ENCODE data around the gene MYOC. TPM values are rescaled to one million over a fixed set of nuclear protein-coding genes. Genes with fewer than 3 reads are reported as not detected.

MYOC gene
- polyA plus RNA-seq, 1 donor from 2014 or later, result not detected

- Histone ChIP-seq H3K4me2 (ENCODE audit: low read length) (no peak overlapping the region), H3K27ac (ENCODE audit: low read length) (no peak overlapping the region), H4K20me1 (ENCODE audit: insufficient read depth) (no peaks in the 10 kb centered on the region), H3K79me2 (replicated peaks; ENCODE audit: insufficient read depth, low read length) (no peaks in the 10 kb centered on the region), H3F3A (ENCODE audit: insufficient read depth, low read length, poor library complexity, severe bottlenecking) (no peaks in the 10 kb centered on the region), H3K36me3 (ENCODE audit: insufficient read depth, low read length) (peaks cover 18% of the 10 kb centered on the region), H3K9me3 (ENCODE audit: low read length) (no peaks in the 10 kb centered on the region), H3K9me2 (ENCODE audit: insufficient read depth, low read length) (no peaks in the 10 kb centered on the region), H3K4me3 (ENCODE audit: low read length) (no peak overlapping the region), H3K27me3 (ENCODE audit: insufficient read depth, low read depth, low read length) (no peaks in the 10 kb centered on the region), H2AFZ (ENCODE audit: low read depth, low read length) (no peak overlapping the region), H3K9ac (ENCODE audit: low read length) (no peak overlapping the region)
- TF ChIP-seq RAD21 (conservative IDR thresholded peaks at IDR 0.05), result no peak
- TF ChIP-seq EZH2 (IDR thresholded peaks at IDR 0.05; ENCODE audit: borderline replicate concordance, insufficient read depth, low read length, poor library complexity, severe bottlenecking), result no peak
- TF ChIP-seq TAF1 (IDR thresholded peaks at IDR 0.05; ENCODE audit: low read depth), result no peak
- TF ChIP-seq CTCF (IDR thresholded peaks at IDR 0.05; ENCODE audit: poor library complexity, severe bottlenecking), result no peak
- no peak for TF ChIP-seq MXI1 (conservative IDR thresholded peaks at IDR 0.05; ENCODE audit: poor library complexity, severe bottlenecking)
- TF ChIP-seq EP300 (conservative IDR thresholded peaks at IDR 0.05; ENCODE audit: poor library complexity, severe bottlenecking), result no peak
- no peak for TF ChIP-seq REST (IDR thresholded peaks at IDR 0.05; ENCODE audit: borderline replicate concordance)
- no peak for TF ChIP-seq POLR2AphosphoS5 (IDR thresholded peaks at IDR 0.05)
- TF ChIP-seq SMC3 (conservative IDR thresholded peaks at IDR 0.05; ENCODE audit: poor library complexity), result no peak
Observed at GRCh38 chr1:171590022-171590421, 62.5 kb downstream of the MYOC start.

GRCh38 chr1:171588230-171588629, 64.3 kb downstream of the MYOC start:
- Histone ChIP-seq H3K9me3 (ENCODE audit: low read length) (no peaks in the 10 kb centered on the region), H2AFZ (ENCODE audit: low read depth, low read length) (no peak overlapping the region), H3K4me3 (ENCODE audit: low read length) (no peak overlapping the region), H3K27ac (ENCODE audit: low read length) (no peak overlapping the region), H3K36me3 (ENCODE audit: insufficient read depth, low read length) (peaks cover 18% of the 10 kb centered on the region), H3K9me2 (ENCODE audit: insufficient read depth, low read length) (no peaks in the 10 kb centered on the region), H3K4me2 (ENCODE audit: low read length) (no peak overlapping the region), H3F3A (ENCODE audit: insufficient read depth, low read length, poor library complexity, severe bottlenecking) (no peaks in the 10 kb centered on the region), H3K9ac (ENCODE audit: low read length) (no peak overlapping the region), H3K79me2 (replicated peaks; ENCODE audit: insufficient read depth, low read length) (no peaks in the 10 kb centered on the region), H4K20me1 (ENCODE audit: insufficient read depth) (no peaks in the 10 kb centered on the region), H3K27me3 (ENCODE audit: insufficient read depth, low read depth, low read length) (no peaks in the 10 kb centered on the region)
- no peak for TF ChIP-seq EZH2 (IDR thresholded peaks at IDR 0.05; ENCODE audit: borderline replicate concordance, insufficient read depth, low read length, poor library complexity, severe bottlenecking)
- no peak for TF ChIP-seq SMC3 (conservative IDR thresholded peaks at IDR 0.05; ENCODE audit: poor library complexity)
- no peak for TF ChIP-seq CTCF (IDR thresholded peaks at IDR 0.05; ENCODE audit: poor library complexity, severe bottlenecking)
- TF ChIP-seq EP300 (conservative IDR thresholded peaks at IDR 0.05; ENCODE audit: poor library complexity, severe bottlenecking), result no peak
- TF ChIP-seq POLR2AphosphoS5 (IDR thresholded peaks at IDR 0.05), result no peak
- TF ChIP-seq REST (IDR thresholded peaks at IDR 0.05; ENCODE audit: borderline replicate concordance), result no peak
- no peak for TF ChIP-seq TAF1 (IDR thresholded peaks at IDR 0.05; ENCODE audit: low read depth)
- no peak for TF ChIP-seq RAD21 (conservative IDR thresholded peaks at IDR 0.05)
- TF ChIP-seq MXI1 (conservative IDR thresholded peaks at IDR 0.05; ENCODE audit: poor library complexity, severe bottlenecking), result no peak

Measured in neural cell (in vitro differentiated cells).